HEK293T (cell line): ENCODE data around the gene KCNK16.

ENCODE experiments used
- CTCF ChIA-PET: fragments of 350-600 bp; formaldehyde crosslinking; extraction: SDS; loops from one replicate; lab custom pipeline; 2021; ENCODE audit warnings: antibody characterized with exemption, inconsistent platforms; lab: Yijun Ruan, JAX
- POLR2A ChIA-PET: fragments of 350-600 bp; formaldehyde crosslinking; extraction: SDS; loops from one replicate; lab custom pipeline; 2020; ENCODE audit warnings: antibody characterized with exemption, inconsistent platforms; lab: Yijun Ruan, JAX
- DNase-seq: peaks from one replicate; pipeline ENCODE4 v3.0.0; 2012; ENCODE audit warnings: mixed read lengths; ENCODE audit errors: extremely low spot score
- ARNT ChIP-seq: fragments of 450-650 bp; IDR thresholded peaks from 2 replicates; pipeline ENCODE4 v1.6.1; 2017; ENCODE audit warnings: mild to moderate bottlenecking
- BHLHE40 ChIP-seq: fragments of 450-650 bp; IDR thresholded peaks from 2 replicates; pipeline ENCODE4 v1.6.1; 2016; ENCODE audit warnings: mild to moderate bottlenecking, moderate library complexity, borderline replicate concordance
- CTBP1 ChIP-seq: fragments of 450-650 bp; IDR thresholded peaks from 2 replicates; pipeline ENCODE4 v1.6.1; 2016; ENCODE audit warnings: borderline replicate concordance
- ELF4 ChIP-seq: fragments of 450-650 bp; IDR thresholded peaks from 2 replicates; pipeline ENCODE4 v1.6.1; 2017; ENCODE audit warnings: antibody characterized with exemption
- FOXA1 ChIP-seq: fragments of 450-650 bp; IDR thresholded peaks from 2 replicates; pipeline ENCODE4 v1.6.1; 2016; ENCODE audit warnings: mild to moderate bottlenecking
- FOXK2 ChIP-seq: fragments of 450-650 bp; IDR thresholded peaks from 2 replicates; pipeline ENCODE4 v1.6.1; 2016; ENCODE audit warnings: mild to moderate bottlenecking
- FOXM1 ChIP-seq: fragments of 450-650 bp; IDR thresholded peaks from 2 replicates; pipeline ENCODE4 v1.6.1; 2017; ENCODE audit warnings: mild to moderate bottlenecking, borderline replicate concordance
- HDGF ChIP-seq: fragments of 450-650 bp; IDR thresholded peaks from 2 replicates; pipeline ENCODE4 v1.6.1; 2017; ENCODE audit warnings: antibody characterized with exemption, borderline replicate concordance
- L3MBTL2 ChIP-seq: fragments of 450-650 bp; conservative IDR thresholded peaks from 2 replicates; pipeline ENCODE4 v1.6.1; 2016; ENCODE audit warnings: mild to moderate bottlenecking
- LEF1 ChIP-seq: fragments of 450-650 bp; IDR thresholded peaks from 2 replicates; pipeline ENCODE4 v1.6.1; 2017; ENCODE audit warnings: mild to moderate bottlenecking, borderline replicate concordance
- NFRKB ChIP-seq: fragments of 450-650 bp; IDR thresholded peaks from 2 replicates; pipeline ENCODE4 v1.6.1; 2016; ENCODE audit warnings: mild to moderate bottlenecking, moderate library complexity
- SP1 ChIP-seq: fragments of 450-650 bp; IDR thresholded peaks from 2 replicates; pipeline ENCODE4 v1.6.1; 2017
- SUZ12 ChIP-seq: fragments of 450-650 bp; IDR thresholded peaks from 2 replicates; pipeline ENCODE4 v1.6.1; 2016; ENCODE audit warnings: mild to moderate bottlenecking
- TARDBP ChIP-seq: fragments of 450-650 bp; IDR thresholded peaks from 2 replicates; pipeline ENCODE4 v1.6.1; 2016
- ZNF384 ChIP-seq: fragments of 450-650 bp; IDR thresholded peaks from 2 replicates; pipeline ENCODE4 v1.6.1; 2016
- TF ChIP-seq, protein P1 (sequence below): fragments of 450-650 bp; IDR thresholded peaks from 2 replicates; pipeline ENCODE4 v1.6.1; 2016

Gene KCNK16

DNA sequence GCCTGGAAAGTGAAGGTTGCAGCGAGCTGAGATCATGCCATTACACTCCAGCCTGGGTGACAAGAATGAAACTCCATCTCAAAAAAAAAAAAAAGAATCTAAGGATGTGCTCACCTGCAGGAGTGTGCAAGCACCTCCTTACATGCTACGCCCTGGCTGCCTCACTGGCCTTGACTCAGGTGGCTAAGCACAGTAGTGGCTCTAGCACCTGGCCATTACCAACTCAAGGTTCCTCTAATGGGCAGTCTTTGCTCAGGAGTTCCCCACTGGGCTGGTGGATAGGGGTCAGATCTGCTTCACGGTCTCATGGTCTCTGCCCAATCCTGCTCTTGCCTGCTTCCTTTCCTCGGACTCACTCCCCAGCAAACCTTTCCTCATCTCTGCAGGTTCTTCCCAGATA is 48.0 kb downstream of the KCNK16 start:
- CTCF ChIA-PET, result no interaction called here

DNA sequence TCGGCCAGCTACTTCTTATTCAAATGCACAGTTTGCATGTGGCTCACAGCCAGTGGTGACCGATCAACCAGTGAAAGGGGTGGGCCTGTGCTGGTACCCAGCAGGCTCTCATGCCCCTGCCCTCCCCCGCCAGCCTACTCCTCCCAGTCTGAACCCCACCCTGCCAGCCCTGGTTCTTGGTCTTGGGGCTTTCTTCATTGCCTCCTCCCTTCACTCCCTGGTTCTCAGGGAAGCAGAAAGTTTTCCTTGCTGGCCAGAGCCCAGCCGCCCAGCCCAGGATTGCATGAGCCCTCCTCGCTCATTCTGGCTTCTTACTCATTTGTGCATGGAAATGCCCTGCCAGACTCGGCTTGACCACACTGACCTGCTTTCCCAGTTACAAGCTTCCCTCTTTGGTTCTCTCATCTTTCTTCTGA is 49.1 kb downstream of the KCNK16 start:
- TF ChIP-seq ZNF384 (no peak), BHLHE40 (no peak), FOXK2 (no peak), SP1 (no peak), CTBP1 (no peak), HDGF (no peak), NFRKB (no peak), LEF1 (no peak), ARNT (no peak), ELF4 (no peak), TARDBP (no peak), FOXA1 (no peak)
- TF ChIP-seq, protein P1, sequence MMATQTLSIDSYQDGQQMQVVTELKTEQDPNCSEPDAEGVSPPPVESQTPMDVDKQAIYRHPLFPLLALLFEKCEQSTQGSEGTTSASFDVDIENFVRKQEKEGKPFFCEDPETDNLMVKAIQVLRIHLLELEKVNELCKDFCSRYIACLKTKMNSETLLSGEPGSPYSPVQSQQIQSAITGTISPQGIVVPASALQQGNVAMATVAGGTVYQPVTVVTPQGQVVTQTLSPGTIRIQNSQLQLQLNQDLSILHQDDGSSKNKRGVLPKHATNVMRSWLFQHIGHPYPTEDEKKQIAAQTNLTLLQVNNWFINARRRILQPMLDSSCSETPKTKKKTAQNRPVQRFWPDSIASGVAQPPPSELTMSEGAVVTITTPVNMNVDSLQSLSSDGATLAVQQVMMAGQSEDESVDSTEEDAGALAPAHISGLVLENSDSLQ, result no peak
- ChIA-PET POLR2A (no interaction called here), CTCF (interaction anchor here (0.7 kb wide), 1 partner anchor 31 kb away, joined by 3 read pairs; no protein-coding TSS in a partner anchor)
- no peak for DNase-seq

More for the DNA sequence above, 48.0 kb downstream of the KCNK16 start:
- TF ChIP-seq ZNF384, result no peak
- no peak for TF ChIP-seq NFRKB
- POLR2A ChIA-PET, result no interaction called here
- no peak for DNase-seq

DNA sequence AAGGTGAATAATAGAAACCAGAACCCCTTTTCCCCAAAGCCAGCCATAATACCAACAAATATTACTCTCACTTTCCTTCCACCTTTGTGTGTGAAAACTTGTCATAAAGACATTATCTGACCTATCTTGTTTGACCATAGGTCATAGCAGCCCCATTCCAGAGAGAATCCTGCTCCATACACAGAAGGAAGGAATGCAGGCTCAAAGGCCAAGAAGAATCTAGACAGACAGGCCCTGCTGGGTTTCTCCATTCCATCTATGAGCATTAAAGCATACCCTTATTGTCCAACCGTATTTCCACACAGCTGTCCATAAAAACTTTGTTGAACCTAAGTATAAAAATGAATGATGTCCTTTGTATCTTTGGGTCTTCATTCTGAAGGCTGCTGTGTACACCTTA is 52.5 kb downstream of the KCNK16 start:
- TF ChIP-seq TARDBP (no peak), ELF4 (no peak), SUZ12 (no peak)
- ChIA-PET CTCF (no interaction called here), POLR2A (no interaction called here)
- DNase-seq, result no peak

- POLR2A ChIA-PET, result no interaction called here
- CTCF ChIA-PET, result no interaction called here
- no peak for DNase-seq
- TF ChIP-seq ELF4 (no peak), TARDBP (no peak), L3MBTL2 (no peak), FOXK2 (no peak), SP1 (no peak), HDGF (no peak), ARNT (no peak), ZNF384 (no peak), NFRKB (no peak), FOXA1 (no peak), LEF1 (no peak), CTBP1 (no peak), SUZ12 (no peak), FOXM1 (no peak), BHLHE40 (no peak)
- TF ChIP-seq, protein P1, result no peak
These were observed 53.8 kb downstream of the KCNK16 start for GRCh38 chr6:39268721-39269120.

DNA sequence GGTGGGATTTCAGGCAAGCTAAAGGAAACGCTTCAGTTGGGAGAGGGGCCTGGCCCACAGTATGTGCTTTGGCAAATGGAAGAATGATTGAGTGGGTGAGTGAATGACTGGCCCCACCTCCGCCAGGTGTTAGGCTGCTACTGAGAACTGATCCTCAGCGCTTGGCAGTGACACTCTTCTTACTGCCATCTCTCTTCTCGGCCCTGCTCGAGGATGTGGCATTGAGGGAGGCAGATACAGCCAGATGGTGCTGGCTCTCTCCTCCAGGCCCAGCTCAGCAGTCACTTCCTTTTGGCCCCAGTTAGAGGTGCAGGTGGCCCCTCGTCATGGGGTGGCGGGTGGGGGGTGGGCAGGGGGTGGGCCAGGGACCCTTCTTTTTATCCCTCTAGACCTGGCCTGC is 54.3 kb downstream of the KCNK16 start:
- ChIA-PET POLR2A (no interaction called here), CTCF (no interaction called here)
- TF ChIP-seq NFRKB (no peak), SUZ12 (no peak), FOXM1 (no peak), LEF1 (no peak), ELF4 (no peak)
- no peak for DNase-seq

DNA sequence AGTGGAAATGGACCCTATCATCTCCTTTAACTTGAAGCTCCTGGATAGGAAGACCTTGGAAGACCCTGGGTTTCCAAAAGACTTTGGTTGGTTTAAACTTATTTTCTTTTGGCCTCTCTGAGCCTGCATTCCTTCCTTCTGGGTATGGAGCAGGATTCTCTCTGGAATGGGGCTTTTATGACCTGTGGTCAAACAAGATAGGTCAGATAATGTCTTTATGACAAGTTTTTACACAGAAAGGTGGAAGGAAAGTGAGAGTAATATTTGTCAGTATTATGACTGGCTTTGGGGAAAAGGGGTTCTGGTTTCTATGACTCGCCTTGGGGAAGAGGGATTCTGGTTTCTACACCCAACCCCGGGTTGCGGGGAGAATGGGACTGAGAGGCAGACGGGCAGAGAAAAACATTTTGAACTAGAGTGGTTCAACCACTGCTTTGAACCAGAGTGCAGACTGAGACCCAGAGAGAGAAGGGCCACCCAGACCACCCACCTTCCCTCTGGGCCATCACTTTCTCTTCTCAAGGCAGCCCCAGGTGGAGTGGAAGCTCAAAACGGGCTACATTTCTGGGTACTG is 55.6 kb downstream of the KCNK16 start:
- POLR2A ChIA-PET, result no interaction called here
- no peak for TF ChIP-seq HDGF
- no peak for TF ChIP-seq FOXA1
- no peak for TF ChIP-seq FOXK2
- no peak for TF ChIP-seq SP1
- no peak for TF ChIP-seq SUZ12
- no peak for TF ChIP-seq CTBP1
- no peak for TF ChIP-seq ARNT
- TF ChIP-seq, protein P1, result no peak
- TF ChIP-seq L3MBTL2, result no peak
- no peak for TF ChIP-seq LEF1
- no peak for TF ChIP-seq TARDBP
- TF ChIP-seq ELF4, result no peak
- TF ChIP-seq FOXM1, result no peak
- TF ChIP-seq BHLHE40, result no peak
- no peak for TF ChIP-seq NFRKB
- no peak for TF ChIP-seq ZNF384

DNA sequence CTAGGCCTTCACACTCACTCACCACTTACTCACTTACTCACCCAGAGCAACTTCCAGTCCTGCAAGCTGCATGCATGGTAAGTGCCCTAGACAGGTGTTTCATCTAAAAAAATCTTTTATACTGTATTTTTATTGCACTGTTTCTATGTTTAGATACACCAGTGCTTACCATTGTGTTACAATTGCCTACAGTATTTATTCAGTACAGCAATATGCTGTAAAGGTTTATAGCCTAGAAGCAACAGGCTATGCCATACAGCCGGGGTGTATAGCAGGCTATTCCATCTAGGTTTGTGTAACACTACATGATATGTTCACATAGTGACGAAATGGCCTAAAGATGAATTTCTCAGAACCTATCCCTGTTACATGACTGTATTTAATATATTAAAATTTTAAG is 56.1 kb downstream of the KCNK16 start:
- TF ChIP-seq ARNT, result no peak
- TF ChIP-seq FOXA1, result no peak
- no peak for TF ChIP-seq ZNF384
- TF ChIP-seq ELF4, result no peak
- no peak for TF ChIP-seq SP1
- TF ChIP-seq SUZ12, result no peak
- no peak for TF ChIP-seq FOXM1
- no peak for TF ChIP-seq FOXK2
- no peak for TF ChIP-seq NFRKB
- TF ChIP-seq, protein P1, result no peak
- no peak for TF ChIP-seq LEF1
- TF ChIP-seq HDGF, result no peak
- TF ChIP-seq CTBP1, result no peak
- TF ChIP-seq BHLHE40, result no peak
- TF ChIP-seq L3MBTL2, result no peak
- ChIA-PET CTCF (no interaction called here), POLR2A (no interaction called here)
- DNase-seq, result no peak

More for the DNA sequence above, 55.6 kb downstream of the KCNK16 start:
- CTCF ChIA-PET, result no interaction called here
- no peak for DNase-seq
